Fibroblast of skin of scalp (primary cell): ENCODE measurements around the gene TMEM161B.
"Not testable (repeated sequence)": the region's sequence is repeated elsewhere in the genome, so short reads cannot be mapped to it uniquely, and the experiment has no call there.

ENCODE experiments used
- DNase-seq: peaks from one replicate; pipeline ENCODE4 v3.0.0-alpha.2; 2013

The TMEM161B gene

DNA sequence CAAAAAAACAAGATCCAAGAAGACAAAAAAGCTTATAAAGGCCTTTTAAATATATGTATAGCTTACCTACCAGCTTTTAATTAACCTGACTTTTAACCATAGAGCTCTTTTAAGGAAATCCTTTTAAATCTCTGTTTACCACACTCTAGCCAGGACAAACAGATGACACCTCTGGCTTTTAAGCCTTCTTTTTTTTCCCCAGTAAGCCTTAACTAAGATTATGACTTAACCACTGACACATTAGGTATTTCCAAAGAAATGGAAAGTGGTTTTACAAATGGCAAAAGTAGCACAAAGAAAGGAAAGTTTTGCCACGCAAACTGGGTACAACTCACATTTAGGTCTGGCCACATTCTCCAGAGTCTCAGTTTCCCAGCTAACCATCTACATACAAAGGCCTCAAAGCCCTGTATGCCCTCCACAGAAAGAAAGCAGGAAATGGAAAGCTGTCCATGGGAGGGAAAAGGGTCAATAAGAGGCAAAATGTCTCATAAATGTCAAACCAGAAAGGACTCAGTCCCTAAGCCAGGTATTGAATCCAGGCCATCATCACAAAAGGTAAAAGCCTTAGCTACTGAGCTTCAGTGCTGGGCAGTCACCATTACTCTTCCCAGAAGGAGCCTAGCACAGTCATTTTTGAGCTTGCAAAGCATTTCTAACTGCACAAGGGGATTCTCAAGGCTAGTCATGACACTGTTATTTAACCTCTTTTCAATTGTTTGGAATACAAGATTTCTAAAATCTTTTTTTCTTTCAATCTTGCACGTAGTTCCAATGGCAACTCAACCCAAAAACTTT lies 19.7 kb downstream of the TMEM161B start:
- no peak for DNase-seq

DNA sequence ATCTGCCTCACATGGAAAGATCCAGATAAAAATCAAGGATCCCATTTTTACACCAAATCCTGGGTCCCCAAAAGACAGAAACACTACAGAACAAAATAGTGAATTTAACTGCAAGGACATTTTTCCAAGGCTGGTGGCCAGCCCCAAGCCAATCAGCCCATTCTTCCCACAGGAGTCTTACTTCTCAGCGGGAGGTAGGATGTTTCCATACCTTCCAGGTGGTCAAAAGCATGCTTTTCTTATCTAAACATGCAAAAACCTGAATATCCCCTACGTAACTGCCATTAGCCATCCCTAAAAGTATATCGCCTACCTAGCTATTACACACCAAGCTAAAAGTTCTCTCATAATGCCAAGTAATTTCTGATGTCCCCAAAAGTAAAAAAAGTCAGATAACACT lies 20.6 kb downstream of the TMEM161B start:
- DNase-seq, result no peak

DNA sequence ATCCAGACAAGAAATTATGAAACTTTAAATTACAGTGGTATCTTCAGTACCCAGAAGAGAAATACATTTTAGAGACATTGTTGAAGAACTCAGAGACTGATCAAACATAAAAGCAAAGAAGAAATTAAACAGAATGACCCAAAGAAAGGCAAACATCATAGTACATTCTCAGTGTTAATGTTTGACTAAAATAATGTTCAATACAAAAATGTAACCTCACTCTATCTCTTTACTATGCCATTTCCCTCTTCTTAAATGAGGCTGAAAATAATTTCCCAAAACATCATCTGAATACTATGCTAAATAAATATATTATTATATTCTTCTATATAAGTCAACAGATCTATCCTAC lies 22.8 kb downstream of the TMEM161B start:
- DNase-seq, result no peak

DNA sequence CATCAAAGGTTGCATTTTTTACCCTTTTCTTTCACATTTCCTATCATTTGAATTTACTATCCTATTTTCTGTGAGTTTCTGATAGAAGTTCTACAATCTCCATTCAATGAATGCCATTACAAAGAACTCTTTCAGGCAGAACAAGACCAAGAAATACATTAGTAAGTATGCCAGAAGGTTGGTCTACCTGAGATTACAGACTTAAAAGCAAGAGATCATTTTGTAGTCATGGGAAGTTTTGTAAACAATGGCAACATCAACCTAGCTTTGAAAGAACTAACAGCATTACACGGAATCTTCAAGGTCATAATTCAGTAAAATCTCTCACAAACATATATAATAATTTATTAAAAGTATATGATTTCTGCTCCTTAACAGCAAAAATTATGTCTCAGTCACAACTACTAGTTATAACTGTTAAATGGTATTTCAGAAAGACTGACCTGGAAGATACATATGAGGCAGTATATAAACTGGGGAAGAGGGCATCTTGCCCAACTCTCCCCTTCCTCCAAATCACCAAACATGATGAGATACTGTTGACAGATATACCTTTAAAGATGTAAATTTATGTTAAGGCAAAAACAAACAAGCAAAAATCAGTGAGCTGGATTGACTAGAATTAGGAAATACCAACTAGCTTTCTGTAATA lies 23.3 kb downstream of the TMEM161B start:
- no peak for DNase-seq

DNA sequence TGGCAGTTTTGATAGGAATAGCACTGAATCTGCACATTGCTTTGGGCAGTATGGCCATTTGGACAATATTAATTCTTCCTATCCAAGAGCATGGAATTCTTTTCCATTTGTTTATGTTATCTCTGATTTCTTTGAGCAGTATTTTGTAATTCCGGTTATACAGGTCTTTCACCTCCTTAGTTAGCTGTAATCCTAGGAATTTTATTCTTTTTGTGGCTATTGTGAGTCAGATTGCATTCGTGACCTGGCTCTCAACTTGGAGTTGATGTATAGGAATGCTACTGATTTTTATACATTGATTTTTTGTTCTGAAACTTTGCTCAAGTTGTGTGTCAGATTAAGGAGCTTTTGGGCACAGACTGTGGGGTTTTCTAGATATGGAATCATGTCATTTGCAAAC lies 24.0 kb downstream of the TMEM161B start:
- DNase-seq, result no peak

DNA sequence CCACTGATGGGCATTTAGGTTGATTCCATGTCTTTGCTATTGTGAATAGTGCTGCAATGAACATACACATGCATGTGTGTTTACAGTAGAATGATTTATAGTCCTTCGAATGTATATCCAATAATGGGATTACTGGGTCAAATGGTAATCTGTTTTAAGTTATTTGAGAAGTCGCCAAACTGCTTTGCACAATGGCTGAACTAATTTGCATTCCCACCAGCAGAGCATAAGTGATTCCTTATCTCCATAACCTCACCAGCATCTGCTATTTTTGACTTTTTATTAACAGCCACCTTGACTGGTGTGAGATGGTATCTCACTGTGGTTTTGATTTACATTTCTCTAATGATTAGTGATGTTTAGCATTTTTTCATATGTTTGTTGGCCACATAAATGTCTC lies 25.2 kb downstream of the TMEM161B start:
- DNase-seq, result not testable (repeated sequence)

DNA sequence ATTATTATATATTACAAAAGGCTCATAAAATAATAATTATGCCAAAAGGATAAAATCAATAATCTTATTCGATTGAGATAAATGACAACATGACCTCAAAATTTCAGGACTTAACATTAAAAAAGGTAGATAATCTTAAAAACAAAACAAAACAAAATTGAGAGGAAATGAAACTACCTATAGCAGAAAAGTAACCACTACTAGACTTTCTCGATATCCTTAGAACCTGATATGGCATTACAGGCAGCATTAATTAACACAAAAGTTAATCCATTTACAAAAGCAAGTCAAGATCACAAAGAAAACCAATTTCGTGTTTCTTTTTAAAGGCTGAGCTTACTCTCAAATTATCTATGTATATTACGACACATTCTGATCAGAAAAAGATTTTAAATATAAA lies 29.9 kb downstream of the TMEM161B start:
- no peak for DNase-seq

DNA sequence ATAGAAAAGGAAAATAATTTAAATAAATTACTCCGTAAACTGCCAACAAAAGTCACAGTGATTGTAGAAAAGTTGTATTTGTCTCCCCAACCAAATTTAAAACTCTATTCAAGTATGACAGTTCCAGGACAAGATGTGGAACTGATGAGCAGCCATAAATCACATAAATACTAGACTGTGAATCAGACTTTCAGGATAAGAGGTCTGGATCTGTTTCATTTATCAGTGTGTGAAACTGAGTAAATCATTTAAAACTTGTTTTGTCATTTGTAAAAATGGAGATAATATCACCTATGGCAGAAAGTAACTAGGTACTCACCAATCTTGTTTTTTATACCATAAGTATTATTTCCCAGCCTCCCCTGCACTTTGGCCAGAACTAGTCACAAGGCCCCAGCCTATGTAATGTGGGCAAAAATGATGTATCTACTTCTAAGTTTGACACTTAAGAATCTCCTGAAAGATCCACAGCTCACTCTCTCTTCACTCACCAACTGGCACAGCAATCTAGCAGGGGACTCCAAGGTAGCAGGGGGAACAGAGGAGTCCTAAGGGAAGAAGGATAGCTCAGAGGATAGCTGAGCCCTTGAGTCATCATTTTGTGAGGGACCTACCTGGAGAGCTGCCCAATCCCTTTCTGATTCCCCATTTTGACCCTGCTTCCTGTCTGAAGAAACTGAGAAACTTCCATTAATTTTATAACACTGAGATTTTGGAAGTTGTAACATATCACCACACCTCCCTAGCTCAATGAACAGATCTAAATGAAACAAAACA lies 31.6 kb downstream of the TMEM161B start:
- DNase-seq, result peak; percentile 13

DNA sequence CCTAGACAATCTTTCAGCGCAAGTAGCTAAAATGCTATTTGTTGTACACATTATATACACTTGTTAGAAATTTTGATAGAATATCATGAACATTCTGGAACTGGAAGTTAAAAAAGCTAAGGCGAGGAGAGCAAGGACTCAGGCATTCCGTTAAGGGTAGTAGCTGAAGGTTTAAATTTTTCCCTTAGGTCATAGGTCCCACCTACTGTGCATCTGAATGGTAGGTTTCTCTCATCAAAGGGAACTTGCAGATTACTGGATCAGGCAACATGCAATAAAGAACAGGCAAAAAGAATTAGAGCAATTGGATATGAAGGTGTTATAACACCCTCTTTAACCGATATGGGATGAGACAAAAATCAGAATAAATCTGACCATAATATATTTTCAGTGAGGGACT lies 32.8 kb downstream of the TMEM161B start:
- DNase-seq, result no peak

DNA sequence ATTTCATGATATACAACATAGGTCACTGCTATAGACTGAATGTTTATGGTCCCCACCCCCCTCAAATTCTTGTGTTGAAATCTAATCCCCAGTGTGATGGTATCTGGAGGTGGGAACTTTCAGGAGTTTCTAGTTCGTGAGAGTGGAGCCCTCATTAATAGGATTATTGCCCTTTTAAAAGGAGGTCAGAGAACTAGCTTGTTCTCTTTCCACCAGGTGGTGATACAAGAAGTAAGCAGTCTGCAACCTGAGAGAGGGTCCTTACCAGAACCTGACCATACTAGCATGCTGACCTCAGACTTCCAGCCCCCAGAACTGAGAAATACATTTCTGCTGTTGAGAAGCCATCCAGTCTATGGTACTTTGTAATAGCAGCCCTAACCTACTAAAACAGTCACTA lies 33.3 kb downstream of the TMEM161B start:
- DNase-seq, result no peak

DNA sequence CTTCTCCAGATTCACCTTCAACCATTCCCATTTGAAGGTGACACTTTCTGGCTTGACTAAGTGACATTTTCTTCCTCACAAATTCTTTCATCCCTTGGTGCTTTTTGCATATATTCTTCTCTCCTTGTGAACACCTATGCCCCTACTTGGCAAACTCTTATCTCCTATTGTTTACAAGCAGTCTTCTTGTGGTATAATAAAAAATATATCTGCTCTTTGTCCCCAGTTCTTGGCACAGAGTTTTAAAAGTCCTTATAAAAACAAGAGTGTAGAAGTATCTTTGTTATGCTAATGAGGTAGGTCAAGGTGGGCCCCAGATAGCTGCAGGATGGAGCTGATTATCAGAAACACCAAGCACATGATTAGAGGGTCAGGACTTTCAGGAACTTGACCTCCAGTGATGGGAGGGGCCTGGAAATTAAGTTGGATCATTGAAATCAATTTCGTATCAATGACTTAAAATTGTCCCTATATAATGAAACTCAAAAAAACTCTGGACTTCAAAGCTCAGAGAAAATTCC lies 38.0 kb downstream of the TMEM161B start:
- no peak for DNase-seq

DNA sequence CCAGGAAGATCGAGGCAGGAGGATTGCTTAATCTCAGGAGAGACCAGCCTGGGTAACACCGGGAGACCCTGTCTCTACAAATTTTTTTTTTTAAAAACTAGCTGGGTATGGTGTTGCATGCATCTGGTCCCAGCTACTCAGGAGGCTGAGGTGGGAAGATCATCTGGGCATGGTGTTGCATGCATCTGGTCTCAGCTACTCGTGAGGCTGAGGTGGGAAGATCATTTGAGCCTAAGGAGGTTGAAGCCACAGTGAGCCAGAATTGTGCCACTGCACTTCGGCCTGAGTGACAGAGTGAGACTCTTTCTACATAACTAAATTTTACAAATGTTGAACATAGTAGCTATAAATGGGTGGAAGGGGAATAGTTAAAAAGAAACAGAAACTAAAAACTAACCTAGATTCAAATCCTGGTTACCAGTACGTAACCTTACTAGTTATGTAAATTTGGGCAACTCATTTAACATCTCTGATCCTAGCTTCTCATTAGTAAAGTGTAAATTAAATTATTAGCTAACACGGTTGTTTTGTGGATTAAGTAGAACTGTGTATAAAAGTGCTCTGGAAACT lies 41.7 kb downstream of the TMEM161B start:
- DNase-seq, result no peak

DNA sequence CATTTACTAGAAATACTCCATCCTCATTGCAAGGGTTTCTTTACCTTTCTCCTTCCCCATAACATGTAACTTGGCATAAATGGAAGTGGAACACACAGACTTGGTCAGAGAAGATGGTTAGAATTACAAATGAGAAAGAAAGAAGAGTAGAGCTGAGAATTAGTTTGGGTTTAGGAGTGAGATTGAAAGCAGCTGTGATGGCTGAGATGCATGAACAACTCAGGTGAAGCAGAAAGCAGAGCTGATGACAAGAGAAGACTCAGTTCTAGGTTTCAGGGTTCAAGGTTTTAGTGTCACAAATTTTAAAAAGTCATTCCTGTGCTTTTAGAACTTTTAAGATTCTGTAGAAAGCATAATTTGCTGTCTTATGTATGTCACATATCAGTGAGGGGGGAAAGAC lies 54.0 kb downstream of the TMEM161B start:
- DNase-seq, result no peak

DNA sequence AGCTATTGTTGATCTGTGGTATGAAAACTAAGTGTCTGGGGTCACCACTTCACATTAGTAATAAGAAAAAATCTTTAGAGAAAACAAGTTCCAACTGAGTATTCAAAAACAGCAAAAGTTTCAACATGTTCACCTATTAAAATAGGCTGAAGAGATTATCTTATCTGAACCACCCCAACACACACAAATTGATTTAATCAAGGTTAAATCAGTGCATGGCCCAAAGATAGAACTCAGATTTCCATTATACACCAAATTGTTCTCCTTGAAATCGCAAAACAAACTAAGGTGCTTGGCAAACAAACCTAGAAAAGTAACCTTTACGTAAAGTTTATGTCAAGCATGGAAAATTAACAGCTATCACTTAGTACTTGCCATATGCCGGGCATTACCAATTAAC lies 61.1 kb downstream of the TMEM161B start:
- no peak for DNase-seq

DNA sequence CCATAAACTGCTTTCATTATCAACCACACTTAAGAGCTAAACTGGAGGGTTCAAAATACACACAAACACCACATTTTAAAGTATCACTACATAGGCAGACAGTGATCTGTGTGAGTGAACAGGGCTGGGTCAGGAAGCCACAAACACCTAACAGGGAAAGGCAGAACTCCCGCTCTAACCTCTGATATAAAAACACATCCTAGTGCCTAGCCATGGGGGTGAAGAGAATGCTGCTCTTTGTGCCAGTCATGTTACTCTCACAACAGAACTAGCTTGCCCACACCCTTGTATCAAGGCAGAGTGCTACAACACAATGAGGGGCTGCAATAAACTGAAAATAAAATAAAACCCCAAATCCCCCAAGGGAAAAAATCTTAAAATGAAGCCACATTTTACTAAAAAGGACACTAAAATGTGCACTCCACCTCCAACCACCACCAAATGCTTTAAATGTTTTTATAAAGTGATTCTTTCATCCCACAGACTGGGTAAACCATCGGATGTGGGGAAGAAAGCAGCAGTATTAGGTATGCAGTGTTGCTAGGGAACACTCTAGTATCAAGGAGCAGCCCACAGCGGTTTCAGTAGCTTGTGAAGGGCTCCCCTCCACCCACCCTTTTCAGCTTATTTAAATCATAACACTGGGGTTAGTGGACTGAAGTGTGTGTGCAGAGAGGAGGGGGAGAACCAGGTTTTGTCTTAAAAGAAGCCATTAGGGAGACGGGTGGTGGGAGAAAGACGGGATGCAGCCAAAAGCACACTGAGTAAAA lies 64.5 kb downstream of the TMEM161B start:
- DNase-seq, result peak; percentile 26

DNA sequence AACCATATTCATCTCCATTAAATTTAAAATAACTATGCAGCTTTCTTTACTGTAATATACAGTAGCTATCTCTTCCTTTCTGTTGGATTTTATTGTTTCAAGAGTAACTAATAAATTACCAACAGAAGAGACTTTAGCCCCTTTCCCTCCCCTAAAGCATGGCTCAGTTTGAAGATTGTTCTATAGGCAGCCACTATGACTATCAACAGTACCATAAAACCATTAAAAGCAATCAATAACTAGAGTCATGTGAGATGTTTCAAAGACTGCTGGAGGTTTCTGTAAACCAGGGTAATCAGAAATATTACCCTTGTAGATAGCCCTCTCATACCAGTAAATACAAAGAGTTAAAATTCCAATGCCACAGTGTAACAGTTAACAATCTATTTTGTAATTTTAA lies 73.0 kb downstream of the TMEM161B start:
- no peak for DNase-seq

DNA sequence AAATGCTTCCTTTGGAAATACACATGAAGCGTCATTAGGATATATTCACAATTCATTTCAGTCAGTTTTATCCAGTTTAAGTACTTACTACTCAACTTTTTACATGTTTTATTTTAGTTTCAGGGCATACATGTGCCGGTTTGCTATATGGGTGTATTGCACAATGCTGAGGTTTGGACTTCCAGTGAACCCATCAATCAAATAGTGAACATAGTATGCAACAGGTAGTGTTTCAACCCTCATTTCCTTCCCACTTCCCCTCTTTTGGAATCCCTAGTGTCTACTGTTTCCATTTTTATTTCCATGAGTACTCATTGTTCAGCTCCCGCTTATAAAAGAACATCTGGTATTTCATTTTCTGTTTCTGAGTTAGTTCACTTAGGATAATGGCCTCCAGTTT lies 74.7 kb downstream of the TMEM161B start:
- DNase-seq, result no peak

DNA sequence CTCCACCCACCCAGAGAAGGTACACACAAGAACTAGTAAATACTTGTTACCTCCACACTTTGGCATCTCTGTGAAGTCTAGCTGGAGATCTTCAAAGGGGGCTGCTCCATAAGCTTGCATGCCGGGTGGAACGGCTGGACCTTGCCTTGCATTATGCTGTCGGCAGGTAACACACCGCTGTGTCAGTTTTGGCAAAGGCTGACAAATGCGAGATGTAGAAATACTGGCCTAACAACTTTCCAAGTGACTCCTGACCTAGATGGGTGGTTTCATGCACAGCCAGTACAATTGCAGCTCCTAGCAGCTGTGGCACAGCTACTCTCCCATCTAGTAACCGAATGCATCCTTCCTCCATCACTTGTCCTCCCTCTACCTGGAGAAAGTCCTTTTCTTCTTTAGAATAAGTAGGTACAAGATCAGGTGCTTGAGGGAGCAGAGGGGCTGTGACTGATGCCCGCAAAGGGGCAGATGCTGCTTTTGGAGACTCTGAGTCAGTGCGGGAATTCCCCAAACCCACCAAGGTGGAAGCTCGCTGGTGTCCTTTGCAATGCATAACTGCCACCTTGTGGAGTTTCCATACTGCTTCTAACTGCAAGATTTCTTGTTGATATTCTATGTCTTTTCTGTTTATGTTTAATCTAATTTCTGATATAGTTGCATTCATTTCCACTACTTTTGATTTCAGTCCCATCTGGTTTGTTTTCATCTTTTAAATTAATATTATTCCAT lies 78.4 kb downstream of the TMEM161B start:
- DNase-seq, result no peak

DNA sequence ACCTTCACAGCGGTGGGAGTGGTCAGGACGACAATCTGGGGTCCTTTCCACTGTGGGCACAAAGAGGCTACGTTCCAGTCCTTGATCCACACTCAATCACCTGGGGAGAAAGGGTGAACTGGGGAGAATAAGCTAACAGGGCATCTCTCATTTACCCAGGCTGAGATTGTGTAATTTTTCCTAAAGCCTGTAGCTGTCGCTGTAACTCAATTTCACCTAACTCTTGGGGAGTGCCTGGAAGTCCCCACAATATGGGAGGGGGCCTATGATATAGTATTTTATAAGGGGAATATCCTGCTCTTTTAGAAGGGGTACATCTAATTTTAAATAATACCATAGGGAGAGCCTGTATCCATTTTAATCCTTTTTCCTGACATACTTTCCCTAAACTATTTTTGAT lies 79.2 kb downstream of the TMEM161B start:
- DNase-seq, result not testable (repeated sequence)

DNA sequence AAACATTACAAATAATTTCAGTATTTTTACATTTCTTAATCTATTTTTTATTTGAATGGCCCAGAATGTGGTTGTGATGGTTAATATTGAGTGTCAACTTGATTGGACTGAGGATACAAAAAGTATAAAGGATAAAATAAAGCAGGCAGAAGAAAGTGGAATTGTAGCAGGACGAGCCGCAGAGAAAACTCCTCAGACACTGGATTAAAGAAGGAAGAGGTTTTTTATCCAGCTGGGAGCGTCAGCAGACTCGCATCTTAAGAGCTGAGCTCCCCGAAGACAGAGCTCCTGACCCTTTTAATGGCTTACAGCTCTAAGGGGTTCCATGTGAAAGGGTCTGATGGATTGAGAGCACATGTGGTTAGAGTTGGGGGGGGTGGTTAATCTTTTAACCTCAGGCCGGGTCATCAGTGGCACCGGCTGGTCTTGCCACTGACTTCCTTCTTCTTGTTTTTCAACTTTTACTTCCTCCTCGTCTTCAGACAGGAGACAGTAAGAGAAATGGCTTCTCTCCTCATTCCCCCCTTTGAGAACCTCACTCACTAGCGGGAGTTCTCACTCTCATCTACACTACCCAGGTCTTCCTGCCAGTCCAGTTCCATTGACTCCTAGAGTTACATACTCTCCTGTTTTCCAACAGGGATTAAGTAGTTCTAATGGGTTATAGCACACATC lies 80.0 kb downstream of the TMEM161B start:
- DNase-seq, result no peak

DNA sequence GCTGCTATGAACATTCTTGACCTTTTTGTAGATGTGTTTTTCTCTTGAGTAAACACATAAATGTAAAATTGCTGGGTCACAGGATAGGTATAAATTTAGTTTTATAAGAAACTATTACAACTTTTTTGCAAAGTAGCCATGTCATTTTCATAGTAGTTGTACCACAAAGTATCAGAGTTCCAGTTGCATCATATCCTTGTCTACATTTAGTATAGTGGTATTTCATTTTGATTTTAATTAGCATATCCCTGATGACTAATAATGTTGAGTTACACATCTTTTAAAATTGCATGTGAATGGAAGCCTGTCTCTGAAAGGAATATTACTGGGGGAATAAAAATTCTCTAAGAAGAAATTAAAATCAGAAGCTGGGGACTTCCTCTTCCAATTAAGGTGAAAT lies 85.4 kb downstream of the TMEM161B start:
- DNase-seq, result no peak
